ENCODE results near the gene HNRNPUL2. TPM values are rescaled to one million over a fixed set of nuclear protein-coding genes. Genes with fewer than 3 reads are reported as not detected.

Gene HNRNPUL2
- polyA plus RNA-seq, 1 donor from 2014 or later, result 27.5 TPM

- Histone ChIP-seq H3K36me3 (ENCODE audit: insufficient read depth, low read length) (peaks cover 18% of the 10 kb centered on the region), H3K27me3 (ENCODE audit: insufficient read depth, low read depth, low read length) (no peaks in the 10 kb centered on the region), H3F3A (ENCODE audit: insufficient read depth, low read length, poor library complexity, severe bottlenecking) (no peaks in the 10 kb centered on the region), H3K4me3 (ENCODE audit: low read length) (no peak overlapping the region), H3K9me2 (ENCODE audit: insufficient read depth, low read length) (no peaks in the 10 kb centered on the region), H2AFZ (ENCODE audit: low read depth, low read length) (no peak overlapping the region), H3K4me2 (ENCODE audit: low read length) (no peak overlapping the region), H3K9me3 (ENCODE audit: low read length) (no peaks in the 10 kb centered on the region), H3K27ac (ENCODE audit: low read length) (no peak overlapping the region), H4K20me1 (ENCODE audit: insufficient read depth) (no peaks in the 10 kb centered on the region), H3K9ac (ENCODE audit: low read length) (no peak overlapping the region), H3K79me2 (replicated peaks; ENCODE audit: insufficient read depth, low read length) (peaks cover 12% of the 10 kb centered on the region)
- no peak for TF ChIP-seq REST (IDR thresholded peaks at IDR 0.05; ENCODE audit: borderline replicate concordance)
- TF ChIP-seq SMC3 (conservative IDR thresholded peaks at IDR 0.05; ENCODE audit: poor library complexity), result no peak
- TF ChIP-seq EP300 (conservative IDR thresholded peaks at IDR 0.05; ENCODE audit: poor library complexity, severe bottlenecking), result no peak
- TF ChIP-seq EZH2 (IDR thresholded peaks at IDR 0.05; ENCODE audit: borderline replicate concordance, insufficient read depth, low read length, poor library complexity, severe bottlenecking), result no peak
- TF ChIP-seq TAF1 (IDR thresholded peaks at IDR 0.05; ENCODE audit: low read depth), result no peak
- no peak for TF ChIP-seq CTCF (IDR thresholded peaks at IDR 0.05; ENCODE audit: poor library complexity, severe bottlenecking)
- no peak for TF ChIP-seq RAD21 (conservative IDR thresholded peaks at IDR 0.05)
- TF ChIP-seq MXI1 (conservative IDR thresholded peaks at IDR 0.05; ENCODE audit: poor library complexity, severe bottlenecking), result no peak
- no peak for TF ChIP-seq POLR2AphosphoS5 (IDR thresholded peaks at IDR 0.05)
Observed at GRCh38 chr11:62716816-62717215, 10.4 kb downstream of the HNRNPUL2 start.

- Histone ChIP-seq H3K9me3 (ENCODE audit: low read length) (no peaks in the 10 kb centered on the region), H3K4me2 (ENCODE audit: low read length) (no peak overlapping the region), H3K27ac (ENCODE audit: low read length) (no peak overlapping the region), H3K36me3 (ENCODE audit: insufficient read depth, low read length) (peaks cover 12% of the 10 kb centered on the region), H3K9me2 (ENCODE audit: insufficient read depth, low read length) (no peaks in the 10 kb centered on the region), H3F3A (ENCODE audit: insufficient read depth, low read length, poor library complexity, severe bottlenecking) (no peaks in the 10 kb centered on the region), H3K79me2 (replicated peaks; ENCODE audit: insufficient read depth, low read length) (peaks cover 7% of the 10 kb centered on the region), H3K9ac (ENCODE audit: low read length) (no peak overlapping the region), H3K4me3 (ENCODE audit: low read length) (no peak overlapping the region), H2AFZ (ENCODE audit: low read depth, low read length) (no peak overlapping the region), H3K27me3 (ENCODE audit: insufficient read depth, low read depth, low read length) (no peaks in the 10 kb centered on the region), H4K20me1 (ENCODE audit: insufficient read depth) (no peaks in the 10 kb centered on the region)
- TF ChIP-seq TAF1 (IDR thresholded peaks at IDR 0.05; ENCODE audit: low read depth) (no peak), CTCF (IDR thresholded peaks at IDR 0.05; ENCODE audit: poor library complexity, severe bottlenecking) (no peak), MXI1 (conservative IDR thresholded peaks at IDR 0.05; ENCODE audit: poor library complexity, severe bottlenecking) (no peak), EZH2 (IDR thresholded peaks at IDR 0.05; ENCODE audit: borderline replicate concordance, insufficient read depth, low read length, poor library complexity, severe bottlenecking) (no peak), REST (IDR thresholded peaks at IDR 0.05; ENCODE audit: borderline replicate concordance) (no peak), SMC3 (conservative IDR thresholded peaks at IDR 0.05; ENCODE audit: poor library complexity) (no peak), RAD21 (conservative IDR thresholded peaks at IDR 0.05) (no peak)
Observed at GRCh38 chr11:62716206-62716605, 11.1 kb downstream of the HNRNPUL2 start.

Data from neural cell (in vitro differentiated cells).